Stimulated activated CD8-positive, alpha-beta memory T cell treated with anti-CD3 and anti-CD28 coated beads, Interleukin-12 subunit alpha, Interleukin-12 subunit beta, amount 100 ng/mL, for 4 hours (primary cell): ENCODE data around the gene SLC22A23.
"Not testable (repeated sequence)": the region's sequence is repeated elsewhere in the genome, so short reads cannot be mapped to it uniquely, and the experiment has no call there.

Experiments used
- DNase-seq: peaks from one replicate; pipeline ENCODE4 v3.0.0-alpha.2; 2020; ENCODE audit warnings: low read depth

Gene SLC22A23

GRCh38 chr6:3263096-3263495, 193.8 kb downstream of the SLC22A23 start:
- no peak for DNase-seq

- DNase-seq = no peak
Measured at GRCh38 chr6:3261921-3262320, 194.9 kb downstream of the SLC22A23 start.

DNA sequence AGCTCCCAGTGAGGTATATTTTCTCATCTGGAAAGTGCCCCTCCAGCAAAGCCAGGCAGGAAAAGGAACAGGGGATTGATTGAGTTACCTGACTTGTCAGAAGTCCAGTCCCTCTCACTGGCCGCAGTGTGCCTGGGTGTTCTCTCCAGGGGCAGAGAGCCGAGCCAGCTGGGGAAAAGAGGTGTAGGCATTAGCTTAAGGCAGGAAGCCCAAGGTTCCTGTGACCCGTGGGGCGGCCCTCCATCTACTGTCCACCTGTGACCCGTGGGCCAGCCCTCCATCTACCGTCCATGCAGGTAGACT, 195.4 kb downstream of the SLC22A23 start:
- no peak for DNase-seq

GRCh38 chr6:3260772-3261517, 195.9 kb downstream of the SLC22A23 start:
- DNase-seq = no peak

- DNase-seq = no peak
Measured at GRCh38 chr6:3260296-3260695, 196.6 kb downstream of the SLC22A23 start.

DNA sequence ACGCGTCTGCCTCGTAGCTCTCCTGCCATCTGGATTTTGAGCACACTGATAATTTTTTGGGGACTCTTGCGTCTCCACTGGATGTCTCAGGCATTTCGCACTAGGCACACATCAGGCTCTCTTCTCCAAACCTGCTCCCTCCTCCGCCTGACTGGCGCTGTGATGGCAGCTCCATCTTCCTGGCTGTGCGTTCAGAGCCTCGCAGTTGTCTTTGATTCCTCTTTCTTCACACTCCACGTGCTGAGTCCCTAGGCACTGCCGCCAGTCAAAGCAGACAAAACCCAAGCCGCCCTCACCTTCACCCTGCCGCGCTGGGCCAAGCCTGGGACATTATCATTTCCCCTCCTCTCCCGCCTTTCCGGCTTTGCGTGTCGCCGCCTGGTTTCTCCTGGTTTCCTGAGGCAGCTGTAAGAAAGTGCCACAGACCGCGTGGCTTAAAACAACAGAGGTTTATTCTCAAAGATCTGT, 197.3 kb downstream of the SLC22A23 start:
- DNase-seq = peak; percentile 6

- DNase-seq = peak; percentile 92
Measured at GRCh38 chr6:3258720-3259490, 197.9 kb downstream of the SLC22A23 start, which contains the start of gene PSMG4. PSMG4 (plus strand) TSS chr6:3258947; CDS start chr6:3259023, 76 bp downstream.

- no peak for DNase-seq
Measured at GRCh38 chr6:3258201-3258600, 198.6 kb downstream of the SLC22A23 start.

DNA sequence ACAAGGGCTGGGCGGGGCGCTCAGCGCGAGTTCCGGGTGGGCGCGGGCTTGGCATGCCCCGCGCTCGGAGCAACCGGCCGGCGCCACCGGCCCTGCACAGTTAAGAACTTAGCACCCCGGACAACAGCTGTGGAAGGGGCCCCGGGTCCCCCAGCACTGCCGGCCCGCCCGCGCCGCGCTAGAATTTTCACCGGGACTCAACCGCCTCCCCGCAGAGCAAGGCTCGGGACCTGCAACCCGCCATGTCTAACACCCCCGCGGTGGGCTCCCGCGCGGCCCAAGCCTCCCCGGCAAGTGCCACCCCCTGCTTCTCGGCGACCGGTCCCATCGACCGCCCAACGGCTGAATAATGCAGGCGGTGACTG, 203.3 kb downstream of the SLC22A23 start:
- DNase-seq = no peak

DNA sequence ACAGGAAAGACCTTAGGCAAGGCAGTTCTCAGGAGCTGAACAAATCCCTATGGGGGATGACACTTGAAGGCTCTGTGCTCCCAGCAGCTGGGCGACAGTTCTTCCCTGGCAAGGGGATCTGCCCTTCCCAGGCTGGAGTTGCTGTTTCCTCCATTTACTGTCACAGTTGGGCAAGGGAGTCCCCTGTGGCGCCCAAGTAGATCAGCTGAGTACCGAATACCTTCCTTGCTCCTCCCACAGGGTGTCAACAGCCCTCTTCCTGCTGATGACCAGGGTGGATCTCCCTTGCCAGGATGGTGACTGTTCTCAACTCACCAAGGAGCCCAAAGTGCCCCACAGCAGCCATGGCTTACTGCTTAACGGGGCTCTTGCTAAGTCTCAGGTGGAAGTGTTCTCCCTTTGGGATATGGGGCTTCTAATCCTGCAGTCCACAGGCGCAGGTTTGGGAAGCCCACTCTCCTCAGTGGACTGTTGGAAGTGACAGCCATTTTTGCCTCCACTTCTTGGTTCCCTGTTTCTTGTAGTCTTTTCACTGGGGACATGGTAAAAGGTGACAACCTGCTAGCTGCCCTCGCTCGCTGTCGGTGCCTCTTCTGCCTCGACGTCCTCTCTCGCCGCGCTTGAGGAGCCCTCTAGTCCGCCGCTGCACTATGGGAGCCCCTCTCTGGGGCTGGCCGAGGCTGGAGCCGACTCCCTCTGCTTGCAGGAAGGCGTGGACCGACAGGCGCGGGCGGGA, 203.8 kb downstream of the SLC22A23 start:
- DNase-seq = no peak

DNA sequence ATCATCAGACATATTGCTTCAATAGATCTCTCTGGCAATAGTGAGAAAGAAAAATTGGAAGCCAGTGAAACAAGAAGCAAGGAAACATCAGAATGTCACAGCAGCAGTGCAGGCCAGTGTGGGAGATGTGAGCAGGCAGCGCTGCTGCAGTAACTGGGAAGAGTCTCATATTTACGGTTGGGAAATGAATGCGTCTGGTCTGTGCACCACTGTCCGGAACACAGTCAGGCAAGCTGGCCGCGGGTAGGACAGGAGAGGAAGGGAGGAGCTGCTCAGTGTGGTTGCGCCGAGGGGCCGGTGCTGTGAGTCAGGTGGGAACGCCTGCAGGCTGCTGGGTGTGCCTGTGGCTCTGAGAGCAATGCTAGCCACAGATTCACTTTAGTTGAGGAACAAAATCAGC, 204.5 kb downstream of the SLC22A23 start:
- DNase-seq = no peak

DNA sequence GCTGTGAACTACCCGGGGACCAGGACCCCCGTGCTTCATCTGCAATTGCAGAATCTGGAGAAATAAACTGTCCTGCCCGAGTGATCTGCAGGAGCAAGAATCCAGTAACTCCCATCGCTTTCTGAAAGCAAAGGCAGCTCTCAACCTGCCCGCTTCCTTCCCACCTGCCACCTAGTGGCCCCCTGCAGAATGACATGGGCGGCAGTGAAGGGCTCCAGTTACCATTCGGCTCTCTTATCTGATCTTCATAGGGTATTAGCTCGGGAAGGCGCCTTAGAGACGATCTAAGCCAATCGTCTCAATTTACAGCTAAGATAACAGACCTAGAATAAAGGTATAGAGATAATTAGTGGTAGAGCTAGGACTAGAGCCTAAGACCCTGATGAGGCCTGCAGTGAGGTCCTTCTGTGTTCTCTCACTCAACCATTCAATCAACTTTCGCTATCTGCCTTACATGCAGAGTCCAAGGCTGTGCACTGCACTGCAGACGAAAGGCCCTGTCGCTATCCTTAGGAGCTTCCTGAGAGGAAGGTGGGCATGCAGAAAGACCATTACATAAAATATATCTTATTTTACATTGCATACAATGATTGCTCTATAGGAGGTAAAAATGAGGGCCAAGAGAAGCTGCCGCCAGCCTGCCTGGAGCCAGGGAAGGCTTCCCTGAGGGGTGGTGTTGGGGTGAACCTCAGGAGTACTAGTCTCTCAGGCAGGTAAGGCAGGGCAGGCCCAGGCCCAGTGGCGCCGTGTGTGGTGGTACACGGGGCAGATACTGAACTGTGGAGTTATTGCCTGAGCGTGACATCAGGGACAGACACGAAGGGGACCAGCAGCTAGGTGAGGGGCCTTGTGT, 205.2 kb downstream of the SLC22A23 start:
- peak; percentile 59 for DNase-seq

DNA sequence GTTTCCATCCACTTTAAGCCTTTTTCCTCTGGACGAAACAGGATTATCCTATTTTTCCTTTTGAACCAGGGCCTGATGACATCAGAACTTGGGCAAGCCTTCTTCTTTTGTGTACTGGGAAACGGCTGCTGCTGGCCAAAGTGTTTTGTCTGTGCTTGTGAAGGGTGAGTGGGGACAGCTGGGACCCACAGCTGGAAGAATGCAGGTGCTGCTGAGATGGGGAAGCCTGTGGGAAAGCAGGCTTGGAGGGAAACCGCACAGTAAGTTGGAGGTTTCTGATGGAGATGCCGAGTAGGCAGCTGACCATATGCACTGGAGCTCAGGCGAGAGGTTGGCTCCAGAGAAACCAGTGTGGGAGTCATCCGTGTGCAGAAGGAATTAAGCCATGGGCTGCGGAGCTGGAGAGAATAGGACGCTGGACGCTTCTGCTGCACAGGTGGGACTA, 206.6 kb downstream of the SLC22A23 start:
- DNase-seq = no peak

- no peak for DNase-seq
Measured at GRCh38 chr6:3249821-3250220, 207.0 kb downstream of the SLC22A23 start.

DNA sequence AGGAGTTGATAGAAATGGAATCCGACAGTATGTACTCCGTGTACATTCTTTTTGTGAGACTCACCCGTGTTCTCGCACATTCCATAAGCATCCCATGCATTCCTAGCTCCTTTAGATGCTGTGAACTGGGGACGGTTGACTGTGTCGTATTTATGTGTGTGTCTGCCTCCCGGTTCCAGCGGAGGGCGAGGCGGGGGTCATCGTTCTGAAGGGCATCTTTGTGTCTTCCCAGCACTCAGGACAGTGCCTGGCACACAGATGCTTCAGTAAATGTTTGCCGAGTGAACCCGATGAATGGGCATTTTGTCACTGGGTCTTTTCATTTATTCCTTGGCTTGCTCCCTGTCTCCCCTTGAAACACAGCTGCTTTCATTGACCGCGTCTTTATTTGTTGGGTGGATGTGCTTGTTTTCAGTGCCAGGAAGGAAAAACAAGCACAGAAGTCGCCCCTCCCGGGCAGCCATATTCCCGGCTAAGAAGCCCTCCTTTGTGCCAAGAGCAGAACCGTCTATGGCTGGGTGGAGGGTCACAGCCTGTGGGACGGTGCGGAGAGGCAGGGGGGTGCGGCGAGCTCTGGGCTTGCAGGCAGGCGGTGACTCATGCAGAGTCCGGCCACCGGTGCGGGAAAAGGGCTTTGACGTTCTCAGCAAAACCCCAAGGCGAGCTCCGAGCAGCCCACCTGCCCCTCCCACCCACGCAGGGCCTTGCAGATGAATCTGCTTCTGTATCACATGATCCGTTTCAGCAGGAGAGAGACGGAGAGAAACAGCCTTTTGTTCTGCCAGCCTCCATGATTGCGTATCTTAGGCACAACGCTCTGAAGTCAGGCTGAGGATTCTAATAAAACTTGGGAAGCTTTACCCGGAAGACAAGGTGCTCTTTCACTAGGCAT, 209.3 kb downstream of the SLC22A23 start:
- no peak for DNase-seq

DNA sequence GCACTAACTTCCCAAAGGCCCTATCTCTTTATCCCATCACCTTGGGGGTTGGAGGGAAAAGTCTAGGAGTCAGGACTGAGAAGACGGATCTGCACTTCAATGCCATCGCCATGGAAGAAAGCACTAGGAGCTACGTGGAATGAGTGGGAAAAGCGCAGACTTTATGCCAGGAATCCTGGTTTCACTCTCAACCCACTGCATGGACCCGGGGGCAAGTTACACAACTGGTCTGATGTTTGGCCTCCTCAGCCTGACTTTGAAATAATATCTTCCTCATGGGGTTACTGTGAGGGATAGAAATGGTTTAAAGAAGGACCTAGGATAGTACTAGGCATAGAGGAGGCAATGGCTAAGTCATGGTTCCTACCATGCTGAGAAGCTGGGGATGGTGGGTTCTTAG, 211.6 kb downstream of the SLC22A23 start:
- no peak for DNase-seq

DNA sequence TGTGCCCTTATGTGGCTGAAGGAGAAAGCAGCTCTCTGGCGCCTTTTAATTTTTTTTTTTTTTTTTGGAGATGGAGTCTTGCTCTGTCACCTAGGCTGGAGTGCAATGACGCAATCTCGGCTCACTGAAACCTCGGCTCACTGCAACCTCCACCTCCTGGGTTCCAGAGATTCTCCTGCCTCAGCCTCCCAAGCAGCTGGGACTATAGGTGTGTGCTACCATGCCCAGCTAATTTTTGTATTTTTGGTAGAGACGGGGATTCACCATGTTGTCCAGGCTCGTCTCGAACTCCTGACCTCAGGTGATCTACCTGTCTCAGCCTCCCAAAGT, 212.1 kb downstream of the SLC22A23 start:
- not testable (repeated sequence) for DNase-seq

DNA sequence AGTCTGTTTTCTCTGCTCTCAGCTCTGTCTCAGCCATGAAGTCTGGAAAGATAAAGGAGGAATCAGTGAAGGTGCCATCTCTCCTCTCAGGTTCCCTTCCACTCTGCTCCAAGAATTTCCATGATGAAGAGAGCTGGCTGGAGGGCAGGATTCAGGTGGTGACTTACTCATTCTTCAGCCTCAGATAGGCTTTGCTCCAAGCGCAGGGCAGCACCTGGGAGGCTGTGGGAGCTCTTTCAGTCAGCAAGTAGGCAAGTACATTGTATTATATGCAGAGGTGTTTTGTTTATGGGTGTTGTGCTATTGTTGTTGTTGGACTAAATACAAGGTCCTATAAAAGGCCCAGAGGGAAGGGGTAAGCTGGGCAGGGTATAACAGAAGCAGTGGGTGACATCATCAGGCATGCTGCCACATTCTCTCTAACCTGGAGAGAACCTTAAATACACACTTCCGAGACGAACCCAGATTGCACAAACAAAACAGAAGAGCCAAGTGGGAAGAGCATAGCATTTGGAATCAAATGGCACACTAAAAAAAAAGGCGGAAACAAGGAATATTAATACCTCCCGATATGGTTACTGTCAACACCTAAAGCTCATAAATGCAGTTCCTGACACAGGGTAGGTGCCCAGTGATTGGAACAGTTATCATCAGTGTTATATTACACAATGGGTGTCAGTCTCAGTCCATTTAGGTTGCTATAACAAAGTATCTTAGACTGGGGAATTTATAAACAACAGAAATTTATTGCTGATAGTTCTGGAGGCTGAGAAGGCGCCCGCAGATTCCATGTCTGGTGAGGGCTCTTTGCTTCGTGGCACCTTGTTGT, 212.6 kb downstream of the SLC22A23 start:
- no peak for DNase-seq

- DNase-seq = no peak
Measured at GRCh38 chr6:3242768-3243167, 214.1 kb downstream of the SLC22A23 start.

GRCh38 chr6:3241745-3242144, 215.1 kb downstream of the SLC22A23 start:
- not testable (repeated sequence) for DNase-seq
